Astrocyte (in vitro differentiated cells and primary cell): Measurements from ENCODE around the gene MRPS18A. TPM values are rescaled to one million over a fixed set of nuclear protein-coding genes. Genes with fewer than 3 reads are reported as not detected.

ENCODE experiments used
- DNase-seq: peaks from one replicate; pipeline ENCODE4 v3.0.0-alpha.2; 2010; ENCODE audit warnings: low read depth
- FAIRE-seq: peaks from 2 replicates; lab custom pipeline; 2011; peaks lifted over from hg19 to GRCh38; lab: Jason Lieb, UNC
- H2AFZ ChIP-seq: 2 replicates; pipeline ENCODE4 v1.6.0; 2012; ENCODE audit warnings: low read depth, low read length, inconsistent platforms
- H3K27ac ChIP-seq: 2 replicates; pipeline ENCODE4 v1.5.1; 2011; ENCODE audit warnings: low read depth, low read length, inconsistent platforms
- H3K27me3 ChIP-seq: 2 replicates; pipeline ENCODE4 v1.6.0; 2011; ENCODE audit warnings: low read length, inconsistent platforms; ENCODE audit not compliant: insufficient read depth
- H3K36me3 ChIP-seq: 2 replicates; pipeline ENCODE4 v1.5.1; 2011; ENCODE audit warnings: low read length, inconsistent platforms; ENCODE audit not compliant: insufficient read depth
- H3K4me1 ChIP-seq: 2 replicates; pipeline ENCODE4 v1.5.1; 2011; ENCODE audit warnings: low read length, inconsistent platforms; ENCODE audit not compliant: insufficient read depth
- H3K4me2 ChIP-seq: 2 replicates; pipeline ENCODE4 v1.6.0; 2012; ENCODE audit warnings: low read length, inconsistent platforms
- H3K4me3 ChIP-seq: 2 replicates; pipeline ENCODE4 v1.5.1; 2011; ENCODE audit warnings: low read depth, mild to moderate bottlenecking, low read length, inconsistent platforms; ENCODE audit not compliant: insufficient read depth
- H3K79me2 ChIP-seq: 2 replicates; pipeline ENCODE4 v1.6.0; 2012; ENCODE audit warnings: mild to moderate bottlenecking, low read length, inconsistent platforms; ENCODE audit not compliant: insufficient read depth
- H3K9ac ChIP-seq: 2 replicates; pipeline ENCODE4 v1.6.0; 2012; ENCODE audit warnings: mild to moderate bottlenecking, low read length, inconsistent platforms
- H3K9me3 ChIP-seq: 2 replicates; pipeline ENCODE4 v1.5.1; 2012; ENCODE audit warnings: low read depth, mild to moderate bottlenecking, low read length, inconsistent platforms; ENCODE audit not compliant: insufficient read depth
- H4K20me1 ChIP-seq: 2 replicates; pipeline ENCODE4 v1.6.0; 2012; ENCODE audit warnings: low read length, inconsistent platforms; ENCODE audit not compliant: insufficient read depth
- H3K27ac Mint-ChIP-seq: one replicate; pipeline ENCODE4 v1.8.0; 2021; ENCODE audit warnings: mild to moderate bottlenecking, mixed read lengths; ENCODE audit not compliant: unreplicated experiment
- H3K27me3 Mint-ChIP-seq: one replicate; pipeline ENCODE4 v1.8.0; 2021; ENCODE audit warnings: low read depth, mixed read lengths; ENCODE audit not compliant: unreplicated experiment
- H3K36me3 Mint-ChIP-seq: one replicate; pipeline ENCODE4 v1.8.0; 2021; ENCODE audit warnings: low read depth, mixed read lengths; ENCODE audit not compliant: unreplicated experiment
- H3K4me1 Mint-ChIP-seq: one replicate; pipeline ENCODE4 v1.8.0; 2021; ENCODE audit warnings: low read depth, mixed read lengths; ENCODE audit not compliant: unreplicated experiment
- H3K4me3 Mint-ChIP-seq: one replicate; pipeline ENCODE4 v1.8.0; 2021; ENCODE audit warnings: mild to moderate bottlenecking, moderate library complexity, mixed read lengths; ENCODE audit not compliant: unreplicated experiment
- H3K9me3 Mint-ChIP-seq: one replicate; pipeline ENCODE4 v1.8.0; 2021; ENCODE audit warnings: mild to moderate bottlenecking, mixed read lengths; ENCODE audit not compliant: unreplicated experiment
- EZH2 ChIP-seq: IDR thresholded peaks from 2 replicates; pipeline ENCODE4 v1.6.1; 2012; ENCODE audit warnings: mild to moderate bottlenecking, low read length, inconsistent platforms; ENCODE audit not compliant: insufficient read depth
- total RNA-seq: library from RNA; stranded (reverse); gene quantifications from 2 replicates; pipeline ENCODE4 v1.2.1, GENCODE V29; 2021
- TF ChIP-seq, protein P1 (sequence below): IDR thresholded peaks from 2 replicates; pipeline ENCODE4 v1.5.1; 2011; ENCODE audit warnings: low read depth, mild to moderate bottlenecking, inconsistent platforms, low read length, moderate library complexity; ENCODE audit not compliant: insufficient read depth

Gene MRPS18A
- total RNA-seq, 1 donor from 2014 or later: 33.5 TPM

DNA sequence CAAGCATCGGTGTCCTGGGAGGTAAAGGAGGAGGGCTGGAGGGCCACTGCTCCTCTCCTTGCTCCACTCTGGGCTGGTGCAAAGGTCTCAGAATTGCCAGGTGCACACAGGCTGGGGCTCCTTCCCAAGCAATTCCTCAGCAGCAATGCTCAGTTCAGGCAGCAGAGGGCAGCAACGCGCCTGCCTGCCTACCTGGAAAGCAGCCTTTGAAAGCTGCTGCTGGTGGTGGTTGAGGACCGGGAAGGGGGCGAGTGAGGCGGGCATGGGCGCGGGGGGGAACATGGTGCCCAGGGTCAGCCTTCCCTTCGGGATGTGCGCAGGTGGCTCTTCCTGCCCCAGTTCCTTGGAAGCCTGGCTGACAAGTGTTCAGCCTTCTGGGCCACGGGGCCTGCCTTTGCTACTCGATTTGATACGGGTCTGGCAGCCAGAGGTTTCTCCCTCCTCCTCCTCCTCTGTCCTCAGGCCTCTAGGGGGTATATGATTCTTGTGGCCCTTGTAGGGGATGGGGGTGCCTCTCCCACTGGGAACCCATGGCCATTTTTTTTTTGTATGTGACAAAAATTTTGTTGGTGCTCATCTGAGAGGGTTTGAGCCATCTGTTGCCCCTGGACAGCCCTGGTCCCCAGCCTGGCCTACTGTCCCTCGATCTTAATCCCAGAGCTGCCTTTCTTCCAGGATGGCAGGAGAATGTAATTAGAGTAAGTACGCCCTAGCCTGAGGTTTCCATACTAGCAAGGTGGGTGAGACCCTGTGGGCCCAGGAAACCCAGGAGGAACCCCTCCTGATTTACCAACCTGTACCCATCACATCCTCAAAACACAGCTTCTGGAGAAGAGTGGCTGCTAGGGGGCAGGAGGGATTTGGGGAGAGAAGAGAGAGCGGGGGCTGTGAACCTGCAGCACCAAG lies 20.1 kb downstream of the MRPS18A start:
- H3K4me3 Mint-ChIP-seq: no peak overlapping the region
- FAIRE-seq: no peak

GRCh38 chr6:43666196-43666920 lies 21.2 kb downstream of the MRPS18A start:
- peaks cover 4% of the 10 kb centered on the region for H3K9me3 Mint-ChIP-seq

More for the DNA sequence above, 20.1 kb downstream of the MRPS18A start:
- H4K20me1 ChIP-seq: peaks cover 7% of the 10 kb centered on the region
- H2AFZ ChIP-seq: no peak overlapping the region
- H3K27ac ChIP-seq: no peak overlapping the region
- H3K9me3 ChIP-seq: no peaks in the 10 kb centered on the region
- H3K4me1 ChIP-seq: peaks cover 16% of the 10 kb centered on the region
- no peak overlapping the region for H3K4me3 ChIP-seq
- H3K36me3 ChIP-seq: peaks cover 5% of the 10 kb centered on the region
- H3K27me3 ChIP-seq: no peaks in the 10 kb centered on the region
- peak overlapping the region; percentile 77 for H3K27ac Mint-ChIP-seq
- H3K36me3 Mint-ChIP-seq: peaks cover 7% of the 10 kb centered on the region
- peaks cover 3% of the 10 kb centered on the region for H3K27me3 Mint-ChIP-seq
- H3K79me2 ChIP-seq: no peaks in the 10 kb centered on the region
- H3K4me2 ChIP-seq: peak overlapping the region; percentile 67
- peaks cover 27% of the 10 kb centered on the region for H3K4me1 Mint-ChIP-seq
- no peaks in the 10 kb centered on the region for H3K9me3 Mint-ChIP-seq
- H3K9ac ChIP-seq: no peak overlapping the region
- DNase-seq: peak; percentile 29
- no peak for TF ChIP-seq EZH2
- TF ChIP-seq, protein P1, sequence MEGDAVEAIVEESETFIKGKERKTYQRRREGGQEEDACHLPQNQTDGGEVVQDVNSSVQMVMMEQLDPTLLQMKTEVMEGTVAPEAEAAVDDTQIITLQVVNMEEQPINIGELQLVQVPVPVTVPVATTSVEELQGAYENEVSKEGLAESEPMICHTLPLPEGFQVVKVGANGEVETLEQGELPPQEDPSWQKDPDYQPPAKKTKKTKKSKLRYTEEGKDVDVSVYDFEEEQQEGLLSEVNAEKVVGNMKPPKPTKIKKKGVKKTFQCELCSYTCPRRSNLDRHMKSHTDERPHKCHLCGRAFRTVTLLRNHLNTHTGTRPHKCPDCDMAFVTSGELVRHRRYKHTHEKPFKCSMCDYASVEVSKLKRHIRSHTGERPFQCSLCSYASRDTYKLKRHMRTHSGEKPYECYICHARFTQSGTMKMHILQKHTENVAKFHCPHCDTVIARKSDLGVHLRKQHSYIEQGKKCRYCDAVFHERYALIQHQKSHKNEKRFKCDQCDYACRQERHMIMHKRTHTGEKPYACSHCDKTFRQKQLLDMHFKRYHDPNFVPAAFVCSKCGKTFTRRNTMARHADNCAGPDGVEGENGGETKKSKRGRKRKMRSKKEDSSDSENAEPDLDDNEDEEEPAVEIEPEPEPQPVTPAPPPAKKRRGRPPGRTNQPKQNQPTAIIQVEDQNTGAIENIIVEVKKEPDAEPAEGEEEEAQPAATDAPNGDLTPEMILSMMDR: peak; percentile 87

More at GRCh38 chr6:43666196-43666920, 21.2 kb downstream of the MRPS18A start:
- Histone ChIP-seq H3K27me3 (no peaks in the 10 kb centered on the region), H3K4me1 (peaks cover 16% of the 10 kb centered on the region), H3K9me3 (no peaks in the 10 kb centered on the region), H3K36me3 (peaks cover 2% of the 10 kb centered on the region), H3K4me2 (no peak overlapping the region), H3K79me2 (no peaks in the 10 kb centered on the region), H3K27ac (no peak overlapping the region), H2AFZ (no peak overlapping the region), H3K4me3 (no peak overlapping the region), H3K9ac (no peak overlapping the region), H4K20me1 (peaks cover 7% of the 10 kb centered on the region)
- DNase-seq (no peak), FAIRE-seq (no peak)
- peaks cover 27% of the 10 kb centered on the region for H3K4me1 Mint-ChIP-seq
- no peak overlapping the region for H3K4me3 Mint-ChIP-seq
- peaks cover 5% of the 10 kb centered on the region for H3K36me3 Mint-ChIP-seq
- TF ChIP-seq EZH2: no peak
- TF ChIP-seq, protein P1: no peak
- H3K27me3 Mint-ChIP-seq: peaks cover 3% of the 10 kb centered on the region
- H3K27ac Mint-ChIP-seq: no peak overlapping the region
